ENCODE measurements around the gene CFDP1. TPM values are rescaled to one million over a fixed set of nuclear protein-coding genes. Genes with fewer than 3 reads are reported as not detected.

CFDP1 gene
- total RNA-seq, 2 experiments from 2014 or later: 34.7 to 39.9 TPM

DNA sequence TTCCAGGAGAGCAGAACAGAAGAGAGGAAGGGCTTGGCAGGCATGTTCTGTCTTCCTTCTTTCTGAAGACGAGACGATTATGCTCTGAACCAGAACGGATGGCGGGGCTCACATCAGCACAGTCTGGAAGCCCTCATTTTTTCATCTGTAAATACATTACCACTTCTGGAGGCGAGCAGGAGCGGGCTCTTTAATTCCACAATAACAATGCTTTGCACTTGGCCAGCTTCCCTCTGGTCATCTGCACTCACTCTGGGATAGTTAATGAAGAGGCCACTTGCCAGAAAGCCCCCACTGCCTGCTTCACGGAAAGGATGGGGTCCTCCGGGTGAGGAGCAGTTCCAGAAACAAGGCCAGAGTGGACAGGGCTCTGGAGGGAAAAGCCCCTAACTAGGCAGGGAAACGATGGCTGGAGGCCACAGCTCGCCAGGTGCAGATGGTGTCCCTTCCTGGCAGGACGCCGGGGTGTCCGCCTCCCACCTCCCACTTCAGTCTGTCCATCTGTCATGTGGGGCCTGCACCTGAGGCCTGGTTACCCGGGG is 168.8 kb downstream of the CFDP1 start:
- Mint-ChIP-seq H3K4me1 (ENCODE audit: low read depth) (peaks cover 7% of the 10 kb centered on the region), H3K9me3 (no peaks in the 10 kb centered on the region), H3K4me3 (peak overlapping the region; percentile 47), H3K27me3 (peaks cover 41% of the 10 kb centered on the region), H3K36me3 (ENCODE audit: low read depth) (no peaks in the 10 kb centered on the region), H3K27ac (no peak overlapping the region)
- no peak for ATAC-seq
- TF ChIP-seq CTCF (IDR thresholded peaks at IDR 0.05): no peak
- intact Hi-C loops (cut with micrococcal nuclease): no loop called here
- ChIA-PET CTCF (no interaction called here), POLR2A (interaction anchor here (1.3 kb wide), 1 partner anchor 15 kb away, joined by 3 read pairs; no protein-coding TSS in a partner anchor)
- DNase-seq: no peak

DNA sequence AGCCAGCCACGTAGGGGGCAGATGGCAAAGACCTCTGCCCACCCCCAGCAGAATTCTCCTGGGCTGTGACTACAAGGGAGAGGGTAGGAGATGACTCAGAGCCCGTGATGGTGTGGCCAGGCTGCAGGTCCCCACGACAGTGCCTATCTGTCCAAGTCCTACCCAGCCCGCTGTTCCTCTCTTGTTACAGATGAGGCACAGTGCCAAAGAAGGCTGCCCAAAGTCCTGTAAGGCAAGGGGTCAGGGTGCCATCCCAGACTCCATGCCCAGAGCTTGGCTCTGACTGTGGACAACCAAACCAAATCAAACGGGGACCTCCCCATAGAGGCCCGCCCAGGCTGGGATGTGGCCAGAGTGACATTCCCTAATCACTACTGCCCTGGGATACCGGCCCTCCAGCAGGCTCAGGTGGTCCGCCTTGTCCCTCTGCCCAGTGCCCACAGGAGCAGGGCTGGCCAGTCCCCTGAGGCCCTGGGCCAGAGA is 169.3 kb downstream of the CFDP1 start:
- ChIA-PET CTCF (no interaction called here), POLR2A (interaction anchor here (1.3 kb wide), 1 partner anchor 16 kb away, joined by 3 read pairs; no protein-coding TSS in a partner anchor)
- H3K27ac Mint-ChIP-seq: no peak overlapping the region
- H3K9me3 Mint-ChIP-seq: no peaks in the 10 kb centered on the region
- DNase-seq (no peak), ATAC-seq (no peak)
- H3K36me3 Mint-ChIP-seq (ENCODE audit: low read depth): no peaks in the 10 kb centered on the region
- no peak for TF ChIP-seq CTCF (IDR thresholded peaks at IDR 0.05)
- peaks cover 41% of the 10 kb centered on the region for H3K27me3 Mint-ChIP-seq
- H3K4me3 Mint-ChIP-seq: peak overlapping the region; percentile 47
- intact Hi-C loops (cut with micrococcal nuclease): no loop called here
- peaks cover 7% of the 10 kb centered on the region for H3K4me1 Mint-ChIP-seq (ENCODE audit: low read depth)

GRCh38 chr16:75263291-75263962 is 169.9 kb downstream of the CFDP1 start:
- ChIA-PET CTCF (no interaction called here), POLR2A (interaction anchor here (1.3 kb wide), 1 partner anchor 16 kb away, joined by 3 read pairs; no protein-coding TSS in a partner anchor)
- Mint-ChIP-seq H3K4me1 (ENCODE audit: low read depth) (peaks cover 7% of the 10 kb centered on the region), H3K27ac (no peak overlapping the region), H3K4me3 (no peak overlapping the region), H3K9me3 (no peaks in the 10 kb centered on the region), H3K36me3 (ENCODE audit: low read depth) (no peaks in the 10 kb centered on the region), H3K27me3 (peaks cover 41% of the 10 kb centered on the region)
- DNase-seq: no peak
- intact Hi-C loops (cut with micrococcal nuclease): no loop called here
- no peak for TF ChIP-seq CTCF (IDR thresholded peaks at IDR 0.05)
- ATAC-seq: no peak

DNA sequence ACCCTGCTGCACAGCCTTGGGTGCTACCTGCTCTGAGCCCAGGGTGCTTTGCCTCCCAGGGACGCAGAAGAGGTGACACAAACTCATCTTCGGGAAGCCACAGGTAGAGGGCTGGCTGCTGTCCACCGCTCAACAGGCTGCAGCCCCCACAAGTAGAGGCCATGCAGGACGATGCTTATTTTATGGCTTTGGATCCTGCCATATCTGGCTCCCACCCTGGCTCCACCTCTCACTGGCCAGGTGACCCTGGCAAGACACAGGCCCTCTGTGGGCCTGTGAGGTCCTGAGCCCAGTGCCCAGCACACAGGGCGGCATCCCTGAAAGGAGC is 170.5 kb downstream of the CFDP1 start:
- no peak for TF ChIP-seq CTCF (IDR thresholded peaks at IDR 0.05)
- intact Hi-C loops (cut with micrococcal nuclease): no loop called here
- H3K27ac Mint-ChIP-seq: no peak overlapping the region
- H3K36me3 Mint-ChIP-seq (ENCODE audit: low read depth): no peaks in the 10 kb centered on the region
- DNase-seq: no peak
- H3K4me1 Mint-ChIP-seq (ENCODE audit: low read depth): peaks cover 7% of the 10 kb centered on the region
- ChIA-PET CTCF (no interaction called here), POLR2A (no interaction called here)
- H3K9me3 Mint-ChIP-seq: no peaks in the 10 kb centered on the region
- H3K4me3 Mint-ChIP-seq: no peak overlapping the region
- ATAC-seq: no peak
- peaks cover 44% of the 10 kb centered on the region for H3K27me3 Mint-ChIP-seq

DNA sequence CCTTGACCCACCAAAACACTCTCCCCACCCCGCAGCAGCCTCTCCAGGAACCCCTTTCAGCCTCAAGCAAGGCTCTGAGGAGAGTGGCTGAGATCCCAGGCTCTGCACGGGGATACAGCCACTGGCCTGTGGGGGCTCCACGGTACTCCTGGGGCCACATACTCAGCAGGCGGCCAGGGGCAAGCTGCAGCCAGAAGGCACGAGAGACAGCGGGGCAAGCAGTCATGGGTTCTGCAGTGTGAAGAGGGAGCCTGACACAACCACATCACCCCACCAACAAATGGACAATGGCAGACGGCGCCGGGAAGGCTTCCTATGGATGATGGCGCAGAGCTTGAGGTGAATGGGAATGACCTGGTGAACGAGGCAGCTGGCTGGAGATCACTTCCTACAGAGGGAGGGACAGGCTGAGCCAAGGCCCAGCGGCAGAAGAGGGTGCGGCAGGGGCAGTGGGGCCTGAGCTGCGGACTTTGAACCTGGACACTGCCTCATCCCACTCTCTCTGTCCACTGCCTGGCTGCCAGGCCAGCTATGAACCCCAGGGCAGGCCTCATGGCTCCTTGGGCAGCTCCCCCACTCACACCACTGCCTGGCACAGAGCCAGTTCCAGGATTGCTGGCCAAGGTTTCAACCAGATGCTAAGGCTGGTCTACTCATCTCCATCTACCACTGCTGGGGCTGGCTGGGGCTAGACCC is 171.1 kb downstream of the CFDP1 start:
- TF ChIP-seq CTCF (IDR thresholded peaks at IDR 0.05): no peak
- Mint-ChIP-seq H3K27me3 (peaks cover 44% of the 10 kb centered on the region), H3K27ac (no peak overlapping the region), H3K4me3 (no peak overlapping the region), H3K9me3 (no peaks in the 10 kb centered on the region), H3K4me1 (ENCODE audit: low read depth) (peaks cover 7% of the 10 kb centered on the region), H3K36me3 (ENCODE audit: low read depth) (no peaks in the 10 kb centered on the region)
- ChIA-PET CTCF (no interaction called here), POLR2A (no interaction called here)
- no peak for ATAC-seq
- intact Hi-C loops (cut with micrococcal nuclease): no loop called here
- no peak for DNase-seq

All from activated CD8-positive, alpha-beta T cell treated with anti-CD3 and anti-CD28 coated beads for 36 hours (primary cell).